HG02981 (cell line): ENCODE data around the gene CFDP1.
"Not testable (repeated sequence)": the region's sequence is repeated elsewhere in the genome, so short reads cannot be mapped to it uniquely, and the experiment has no call there.

Source experiments
- ATAC-seq: cut with Tn5 transposase; IDR thresholded peaks from one replicate; pipeline ENCODE4 v1.9.1; 2021; ENCODE audit warnings: mild to moderate bottlenecking, moderate library complexity; ENCODE audit not compliant: unreplicated experiment

Gene CFDP1

DNA sequence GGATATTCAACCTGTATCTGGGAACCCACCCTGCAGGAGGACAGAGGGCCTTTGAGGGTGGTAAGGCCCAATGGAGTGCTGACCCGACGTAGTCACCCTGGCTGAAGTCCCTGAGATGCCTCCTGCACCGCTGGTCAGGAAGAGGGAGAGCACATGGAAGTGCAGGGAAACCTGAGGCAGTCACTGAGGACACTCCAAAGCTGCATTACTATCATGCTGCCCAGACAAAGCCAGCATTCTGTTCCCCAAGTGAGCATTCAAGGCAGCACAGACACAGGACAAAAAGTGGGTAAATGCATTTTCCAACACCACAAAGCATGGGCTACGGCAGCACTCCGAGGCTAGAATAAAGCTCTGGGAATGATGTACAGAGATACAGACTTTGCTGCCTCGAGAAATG, 135.0 kb downstream of the CFDP1 start:
- ATAC-seq, result no peak

DNA sequence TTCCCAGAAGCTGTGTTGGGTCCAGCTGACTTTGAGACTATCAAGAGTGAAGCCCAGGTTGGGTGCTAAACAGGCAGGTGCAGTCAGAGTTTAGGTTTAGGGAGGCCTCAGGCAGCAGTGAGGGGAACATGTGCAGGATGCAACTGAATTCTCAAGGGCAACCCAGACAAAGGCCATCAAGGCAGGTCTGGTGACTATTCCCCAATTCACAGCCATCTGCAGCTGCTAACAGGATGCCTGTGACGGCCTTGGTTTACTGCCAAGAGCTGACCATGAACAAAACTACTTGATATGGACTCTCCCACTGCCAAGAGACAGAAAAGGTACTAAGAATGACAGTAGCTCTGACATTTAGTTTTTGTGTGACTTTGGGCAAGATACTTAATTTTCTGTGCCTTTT, 136.7 kb downstream of the CFDP1 start:
- no peak for ATAC-seq

DNA sequence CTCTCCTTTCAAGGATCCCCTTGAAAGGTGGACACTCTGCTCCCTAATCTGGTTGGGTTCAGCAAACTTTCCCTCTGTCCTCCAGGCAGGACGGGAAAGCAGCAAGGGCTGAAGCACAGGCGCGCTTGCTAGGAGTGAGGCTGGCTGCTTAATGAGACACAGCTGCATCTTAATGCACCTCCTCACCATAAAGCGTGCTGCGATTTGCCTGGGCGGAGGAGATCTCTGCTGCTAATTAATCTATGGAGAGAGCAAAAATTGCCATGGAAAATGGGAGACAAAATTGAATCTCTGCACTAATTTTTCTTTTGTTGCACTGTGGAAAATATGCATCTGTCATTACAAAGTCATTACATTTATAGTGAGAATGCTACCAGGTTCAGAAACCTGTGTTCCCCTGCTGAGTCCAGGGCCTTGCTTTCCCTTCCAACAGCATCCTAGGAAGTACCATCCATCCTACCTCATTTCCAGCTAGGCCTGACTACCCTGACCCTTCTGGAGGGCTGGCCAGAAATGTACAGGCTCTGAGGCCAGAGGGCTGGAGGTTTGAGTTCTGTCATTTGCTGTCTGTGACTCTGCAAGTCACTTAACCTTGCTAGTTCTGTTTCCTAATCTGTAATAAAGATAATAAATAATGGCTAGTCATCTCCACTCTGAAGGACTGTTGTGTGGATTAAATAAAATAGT, 138.4 kb downstream of the CFDP1 start:
- no peak for ATAC-seq

DNA sequence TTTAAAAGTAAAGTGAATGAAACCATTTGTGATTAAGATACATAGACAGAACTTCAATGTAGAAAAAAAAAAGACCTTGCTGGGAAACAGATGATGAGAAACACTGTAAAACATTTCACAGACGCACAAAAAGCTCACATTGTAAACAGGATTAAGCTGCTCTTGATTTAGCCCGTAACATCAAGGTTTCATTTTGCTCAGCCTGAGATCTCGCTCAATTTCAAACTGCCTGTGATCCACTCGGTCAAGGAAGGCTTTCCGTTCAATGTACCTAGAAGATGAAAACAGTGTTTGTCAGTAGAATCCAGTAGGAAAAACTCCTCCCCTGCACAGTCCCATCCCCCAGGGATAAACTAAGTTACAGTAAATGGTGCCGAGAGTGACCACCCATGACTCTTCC, 139.5 kb downstream of the CFDP1 start:
- no peak for ATAC-seq

DNA sequence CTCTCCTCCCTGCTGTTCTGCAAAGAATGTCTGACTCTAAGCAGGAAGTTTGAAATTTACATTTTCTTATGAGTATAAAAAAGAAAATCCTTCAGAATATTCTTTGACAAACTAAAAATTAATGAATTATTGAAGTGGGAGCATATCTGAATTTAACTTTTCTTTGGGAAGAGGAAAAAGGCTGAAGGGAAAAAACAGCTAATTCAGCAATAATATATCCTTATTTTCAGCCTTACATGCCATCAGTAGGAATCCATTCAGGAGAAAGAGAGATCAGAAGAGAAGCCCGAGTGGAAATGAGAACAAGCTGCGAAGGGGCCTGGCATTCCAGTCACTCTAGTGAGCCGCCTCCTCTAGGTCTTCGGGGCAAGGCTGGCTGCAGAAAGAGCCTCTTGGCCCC, 140.1 kb downstream of the CFDP1 start:
- ATAC-seq, result no peak

DNA sequence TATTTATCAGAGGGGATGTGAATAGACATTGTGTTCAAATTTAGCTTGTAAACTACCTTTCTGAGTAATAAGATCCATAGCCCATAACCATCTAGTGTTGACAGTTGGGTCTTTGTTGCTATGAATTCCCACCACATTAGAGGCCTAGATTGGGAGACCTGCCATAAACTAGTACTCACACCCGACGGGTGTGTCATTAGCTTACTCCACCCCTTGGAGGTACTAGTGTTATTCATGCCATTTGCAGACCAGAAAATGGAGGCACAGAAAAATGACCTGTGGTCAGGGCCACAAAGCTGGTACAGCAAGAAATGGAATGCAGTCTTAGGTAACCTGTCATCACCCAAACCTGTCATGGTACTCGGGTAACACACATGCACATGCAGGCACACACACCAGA, 140.6 kb downstream of the CFDP1 start:
- no peak for ATAC-seq

DNA sequence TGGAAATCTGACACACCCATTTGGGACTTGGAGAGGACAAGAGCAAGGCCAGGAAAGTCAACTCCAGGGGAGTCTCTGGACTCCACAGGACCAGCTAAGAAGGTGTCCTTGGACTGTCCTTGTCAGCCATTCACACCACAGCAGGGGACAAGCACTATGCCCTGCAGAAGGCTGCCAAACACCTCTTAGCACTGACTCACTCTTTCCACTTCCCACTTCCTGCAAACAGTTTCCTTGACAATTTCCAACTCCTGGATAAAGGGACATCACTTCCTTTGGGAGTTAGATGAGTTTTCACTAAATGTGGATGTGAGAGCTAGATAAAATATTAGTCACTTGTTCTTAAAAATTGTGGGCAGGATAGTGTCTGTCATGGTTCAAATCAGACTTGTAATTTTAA, 144.1 kb downstream of the CFDP1 start:
- no peak for ATAC-seq

DNA sequence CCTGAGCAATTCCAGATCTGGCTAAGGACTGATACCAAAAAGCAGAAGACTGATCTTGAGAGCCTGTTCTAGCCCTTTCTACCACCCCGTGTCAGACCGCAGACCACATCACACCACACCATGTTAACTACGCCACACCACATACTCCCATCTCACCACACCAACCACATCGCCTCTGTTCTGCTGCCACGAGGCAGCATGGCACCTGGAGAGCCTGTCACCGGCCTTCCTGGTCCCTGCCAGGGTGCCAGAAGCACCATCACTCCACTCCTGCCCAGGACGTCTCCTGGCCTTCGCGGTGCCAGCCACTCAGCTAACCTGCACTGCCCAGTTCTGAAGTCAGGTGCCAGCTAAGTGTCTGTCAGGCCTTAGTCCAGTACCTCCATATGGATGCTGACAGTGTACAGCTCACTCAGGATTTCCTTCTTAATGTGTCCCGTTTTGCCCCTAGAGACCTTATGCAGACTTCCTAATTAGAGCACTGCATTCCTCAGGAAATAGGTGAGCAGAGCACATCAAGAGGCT, 144.6 kb downstream of the CFDP1 start:
- no peak for ATAC-seq

DNA sequence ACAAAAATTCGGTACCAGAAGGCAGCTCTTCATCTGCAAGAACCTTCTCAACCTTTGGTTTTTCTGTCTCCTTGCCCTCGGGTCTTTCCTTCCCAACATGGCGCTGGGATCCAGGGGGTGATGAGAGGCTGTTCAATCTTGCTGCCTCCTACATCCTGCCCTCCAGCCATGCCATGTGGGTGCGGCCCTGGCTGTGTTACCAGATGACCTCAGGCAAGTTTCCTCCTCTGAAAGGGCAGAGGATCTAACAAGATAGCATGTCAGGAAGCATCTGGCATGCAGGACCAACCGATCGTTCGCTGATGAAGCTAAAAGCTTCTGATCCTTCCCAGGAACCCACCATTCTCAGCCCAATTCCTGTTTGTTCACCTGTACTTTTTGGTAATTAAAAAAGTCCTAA, 145.1 kb downstream of the CFDP1 start:
- no peak for ATAC-seq

DNA sequence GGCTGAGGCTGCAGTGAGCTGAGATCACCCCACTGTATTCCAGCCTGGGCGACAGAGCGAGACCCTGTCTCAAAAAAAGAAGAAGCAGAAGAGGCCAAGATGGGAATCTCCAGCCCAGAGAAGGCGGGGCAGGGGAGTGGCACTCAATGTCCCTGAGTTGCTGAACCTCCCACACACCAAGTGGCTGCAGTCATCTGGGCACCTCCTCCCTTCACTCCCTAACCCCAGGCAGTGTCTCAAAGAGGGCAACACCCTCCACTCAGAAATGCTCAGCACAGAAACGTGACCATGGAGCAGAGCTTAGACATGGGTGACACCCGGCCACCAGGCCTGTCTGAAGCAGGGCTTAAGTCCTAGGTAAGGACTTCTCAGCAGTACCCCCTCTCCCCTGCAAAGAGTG, 145.6 kb downstream of the CFDP1 start:
- no peak for ATAC-seq

DNA sequence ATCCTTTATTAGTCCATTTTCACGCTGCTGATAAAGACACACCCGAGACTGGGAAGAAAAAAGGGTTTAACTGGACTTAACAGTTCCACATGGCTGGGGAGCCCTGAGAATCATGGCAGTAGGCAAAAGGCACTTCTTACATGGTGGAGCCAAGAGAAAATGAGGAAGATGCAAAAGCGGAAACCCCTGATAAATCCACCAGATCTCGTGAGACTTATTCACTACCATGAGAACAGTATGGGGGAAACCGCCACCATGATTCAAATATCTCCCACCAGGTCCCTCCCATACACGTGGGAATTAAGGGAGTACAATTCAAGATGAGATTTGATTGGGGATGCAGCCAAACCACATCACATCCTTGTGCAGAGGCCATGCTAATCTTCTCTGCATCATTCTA, 146.9 kb downstream of the CFDP1 start:
- ATAC-seq, result no peak

DNA sequence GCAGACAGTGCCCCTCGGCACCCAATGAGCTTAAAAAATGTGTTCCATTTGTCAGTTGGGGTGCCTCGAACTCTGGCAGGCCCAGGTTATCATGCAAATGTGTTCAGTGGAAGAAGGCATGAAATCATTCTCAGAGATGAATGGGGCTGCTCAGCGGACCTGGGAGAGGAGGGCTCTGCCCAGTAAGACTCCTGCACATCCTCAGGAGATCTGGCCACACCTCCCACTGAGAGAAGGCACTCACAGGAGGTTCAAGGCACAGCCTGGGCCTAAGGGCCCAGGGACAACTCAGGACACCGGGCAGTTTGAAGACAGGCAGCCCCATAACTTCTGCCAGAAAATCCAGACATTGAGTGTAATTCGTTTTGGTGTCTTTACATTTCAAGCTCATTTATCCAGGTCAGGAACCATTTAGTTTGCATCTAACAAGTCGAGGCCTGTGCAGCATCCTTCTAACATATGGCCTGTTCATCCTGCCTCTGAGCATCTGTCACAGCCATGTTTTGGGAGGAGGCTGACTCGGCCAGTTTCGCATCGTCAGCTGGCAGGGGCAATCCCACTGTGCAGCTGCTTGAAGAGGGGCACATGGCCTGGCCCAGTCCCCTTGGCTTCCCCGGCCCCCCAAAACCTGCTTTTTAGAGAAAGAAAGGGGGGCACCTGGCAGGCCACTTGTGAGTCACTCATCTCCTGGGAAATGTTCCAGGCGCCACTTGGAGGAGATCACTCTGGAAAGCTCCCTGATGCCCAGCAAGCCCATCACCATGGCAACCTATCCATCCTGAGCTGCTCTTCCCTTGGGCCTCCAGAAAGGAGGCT, 150.6 kb downstream of the CFDP1 start:
- no peak for ATAC-seq

DNA sequence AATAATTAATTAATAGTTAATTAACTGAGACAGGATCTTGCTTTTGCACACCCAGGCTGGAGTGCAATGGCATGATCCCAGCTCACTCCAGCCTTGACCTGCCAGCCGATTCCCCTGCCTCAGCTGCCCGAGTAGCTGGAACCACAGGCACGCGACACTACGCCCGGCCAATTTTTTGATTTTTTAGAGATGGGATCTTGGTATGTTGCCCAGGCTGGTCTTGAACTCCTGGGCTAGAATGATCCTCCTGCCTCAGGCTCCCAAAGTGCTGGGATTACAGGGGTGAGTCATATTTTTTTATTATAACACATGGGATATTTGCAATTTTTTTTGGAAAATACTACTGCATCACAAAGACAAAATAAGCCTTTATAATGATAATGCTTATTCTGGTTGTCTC, 151.5 kb downstream of the CFDP1 start:
- no peak for ATAC-seq

DNA sequence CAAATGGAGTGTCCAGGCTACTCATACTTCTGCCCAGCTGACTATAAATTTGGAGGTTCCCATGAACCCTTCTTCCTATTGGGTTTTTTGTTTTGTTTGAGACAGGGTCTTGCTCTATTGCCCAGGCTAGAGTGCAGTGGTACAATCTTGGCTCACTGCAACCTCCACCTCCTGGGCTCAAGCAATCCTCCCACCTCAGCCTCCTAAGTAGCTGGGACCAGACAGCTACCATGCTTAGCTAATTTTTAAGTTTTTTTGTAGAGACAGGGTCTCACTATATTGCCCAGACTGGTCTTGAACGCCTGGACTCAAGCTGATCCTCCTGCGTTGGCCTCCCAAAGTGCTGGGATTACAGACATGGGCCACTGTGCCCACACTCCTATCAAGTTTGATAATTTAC, 152.3 kb downstream of the CFDP1 start:
- not testable (repeated sequence) for ATAC-seq

DNA sequence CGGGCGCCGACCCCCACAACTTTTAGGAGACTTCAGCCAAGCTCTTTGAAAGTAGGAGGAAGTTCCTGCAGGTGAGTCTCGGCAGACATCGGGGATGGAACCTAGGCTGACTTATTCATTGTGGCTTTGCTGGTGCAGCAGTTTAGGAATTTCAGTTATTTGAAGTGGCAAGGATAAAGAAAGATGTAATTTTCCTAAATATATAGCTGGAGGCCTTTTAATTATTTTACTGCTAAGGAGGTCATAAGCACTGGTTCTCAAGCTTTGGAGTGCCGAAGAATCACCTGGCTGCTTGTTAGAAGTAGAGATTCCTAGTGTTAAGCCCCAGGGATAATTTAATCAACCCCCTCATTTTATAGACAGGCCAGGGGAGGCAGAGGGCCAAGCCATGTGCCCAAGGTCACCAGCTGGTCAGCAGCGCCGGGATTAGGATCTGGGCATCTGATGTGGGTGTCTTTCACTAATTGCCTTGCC, 152.9 kb downstream of the CFDP1 start:
- no peak for ATAC-seq

DNA sequence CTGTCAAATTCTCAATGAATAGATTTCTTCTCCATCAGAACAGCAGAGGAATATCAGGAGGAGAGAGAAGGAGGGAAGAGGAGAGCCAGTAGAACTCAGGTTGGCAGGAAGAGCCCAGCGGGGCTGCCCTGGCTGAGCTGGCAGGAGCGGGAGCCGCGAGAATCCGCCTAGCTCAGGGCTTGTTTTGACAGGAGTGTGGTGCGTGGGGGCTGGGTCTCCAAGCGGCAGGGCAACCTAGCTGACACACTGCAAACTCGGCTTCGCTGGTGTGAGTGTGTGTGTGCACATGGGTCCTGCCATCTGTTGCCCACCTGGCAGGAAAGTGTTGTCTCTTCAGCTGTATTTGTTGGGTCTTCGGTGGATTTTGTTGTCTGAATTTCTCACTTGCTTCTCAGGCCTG, 154.0 kb downstream of the CFDP1 start:
- no peak for ATAC-seq

DNA sequence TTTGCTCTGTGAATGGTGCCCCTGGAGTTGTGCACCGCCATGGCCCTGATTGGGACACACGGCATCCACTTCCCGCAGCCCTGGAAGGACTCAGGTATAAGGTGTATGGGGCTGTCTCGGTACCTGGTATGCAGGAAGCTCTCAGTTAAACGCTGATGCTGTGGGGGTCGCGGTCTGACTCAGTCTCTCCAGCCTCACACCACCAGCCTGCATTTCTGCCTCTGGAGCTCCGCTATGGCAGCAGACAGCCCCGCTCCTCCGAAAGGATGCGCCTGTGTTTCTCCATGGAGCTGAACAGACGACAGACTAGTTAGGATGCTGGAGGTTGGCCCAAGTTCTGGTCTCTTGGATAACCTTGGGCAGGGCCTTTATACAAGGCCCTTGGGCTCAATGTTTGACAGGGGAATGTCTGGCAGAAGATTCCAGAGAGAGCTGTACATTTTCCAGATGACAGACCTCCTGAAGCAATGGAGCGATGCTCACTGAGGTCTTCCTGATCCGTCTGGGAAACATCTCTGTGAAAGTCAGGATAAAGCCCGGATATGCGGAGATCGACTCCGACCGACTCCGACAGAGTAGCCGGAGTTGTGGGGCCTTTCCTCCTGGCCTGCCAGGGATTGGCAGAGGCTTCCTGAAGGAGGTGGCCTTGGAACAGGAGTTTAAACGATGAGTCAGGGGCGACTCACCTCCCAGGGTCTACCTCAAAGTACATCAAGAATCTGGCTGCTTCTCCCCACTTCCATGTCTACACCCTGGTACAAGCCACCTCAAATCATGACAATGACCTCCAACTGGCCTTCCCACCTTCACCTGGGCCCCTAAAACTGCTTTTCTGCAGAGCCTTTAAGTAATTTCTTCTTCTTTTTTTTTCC, 160.0 kb downstream of the CFDP1 start:
- ATAC-seq, result no peak

DNA sequence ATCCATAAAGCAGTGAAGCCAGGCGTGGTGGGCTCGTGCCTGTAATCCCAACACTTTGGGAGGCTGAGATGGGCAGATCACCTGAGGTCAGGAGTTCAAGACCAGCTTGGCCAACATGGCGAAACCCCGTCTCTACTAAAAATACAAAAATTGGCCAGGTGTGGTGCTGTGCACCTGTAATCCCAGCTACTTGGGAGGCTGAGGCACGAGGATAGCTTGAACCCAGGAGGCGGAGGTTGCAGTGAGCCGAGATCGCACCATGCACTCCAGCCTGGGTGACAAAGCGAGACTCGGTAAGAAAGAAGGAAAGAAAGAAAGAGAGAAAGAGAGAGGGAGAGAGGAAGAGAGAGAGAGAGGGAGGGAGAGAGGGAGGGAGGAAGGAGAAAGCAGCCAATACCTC, 160.7 kb downstream of the CFDP1 start:
- ATAC-seq, result not testable (repeated sequence)

DNA sequence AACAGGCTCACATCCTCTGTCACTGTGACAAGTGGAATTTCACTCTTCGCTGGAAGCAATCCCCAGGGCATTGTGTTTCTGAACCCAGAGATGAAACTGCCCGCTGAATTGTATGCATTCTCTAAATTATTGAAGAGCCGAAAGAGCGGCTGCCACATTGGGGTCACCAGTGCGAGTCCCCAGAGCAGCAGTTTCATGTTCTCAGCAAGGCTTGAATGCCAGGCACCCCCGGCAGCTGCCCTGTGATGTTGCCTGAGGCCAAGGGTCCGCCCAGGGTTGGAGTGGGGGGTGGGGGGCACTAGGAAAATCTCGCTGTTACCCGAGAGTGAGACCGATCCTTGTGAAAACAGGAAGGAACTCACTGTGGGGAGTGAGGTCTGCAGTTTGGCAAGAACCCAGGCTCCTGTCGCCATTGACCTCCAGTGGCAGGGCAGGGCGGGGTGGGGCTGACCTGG, 161.2 kb downstream of the CFDP1 start:
- ATAC-seq, result no peak

DNA sequence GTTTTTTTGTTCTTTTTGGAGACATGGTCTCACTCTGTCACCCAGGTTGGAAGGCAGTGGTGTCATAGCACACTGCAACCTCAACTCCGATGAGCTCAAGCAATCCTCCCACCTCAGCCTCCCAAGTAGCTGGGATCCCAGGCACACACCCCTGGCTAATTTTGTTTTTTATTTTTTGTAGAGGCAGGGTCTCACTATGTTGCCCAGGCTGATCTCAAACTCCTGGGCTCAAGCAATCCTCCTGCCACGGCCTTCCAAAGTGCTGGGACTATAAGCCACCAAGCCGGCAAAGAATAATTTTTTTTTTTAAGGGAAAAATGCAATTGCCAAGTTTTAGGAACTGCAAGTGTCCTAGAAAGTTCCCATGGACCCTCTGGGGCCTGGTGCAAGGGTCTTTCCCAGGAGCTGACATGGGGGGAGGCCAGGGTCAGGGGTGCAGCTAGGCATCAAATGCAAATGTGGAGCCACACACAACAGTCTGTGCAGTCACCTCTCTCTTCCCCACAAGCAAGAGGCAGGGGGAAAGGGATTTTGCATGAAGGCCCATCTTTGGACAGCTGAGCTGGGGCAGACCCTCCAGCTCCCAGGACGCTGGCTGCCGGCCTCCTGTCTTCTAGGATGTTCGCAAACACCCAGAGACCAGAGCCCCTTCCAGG, 161.7 kb downstream of the CFDP1 start:
- ATAC-seq, result no peak

DNA sequence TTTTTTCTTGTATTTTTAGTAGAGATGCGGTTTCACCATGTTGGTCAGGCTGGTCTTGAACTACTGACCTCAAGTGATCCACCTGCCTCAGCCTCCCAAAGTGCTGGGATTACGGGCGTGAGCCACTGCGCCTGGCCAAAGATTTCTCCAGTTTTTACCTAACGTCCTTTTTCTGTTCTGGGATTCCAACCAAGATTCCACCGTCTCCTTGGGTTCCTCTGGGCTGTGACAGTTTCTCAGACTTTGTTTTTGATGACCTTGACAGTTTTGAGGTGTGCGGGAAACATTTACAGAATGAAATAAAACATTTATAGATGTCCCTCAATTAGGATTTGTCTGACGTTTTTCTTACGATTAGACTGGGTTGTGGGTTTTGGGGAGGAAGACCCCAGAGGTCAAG, 163.9 kb downstream of the CFDP1 start:
- ATAC-seq, result not testable (repeated sequence)
